ENCODE measurements around the gene PTPRM.

- no peak for TF ChIP-seq POLR2A (IDR thresholded peaks at IDR 0.05; ENCODE audit: low read depth, low read length)
- TF ChIP-seq POLR2AphosphoS5 (IDR thresholded peaks at IDR 0.05; ENCODE audit: low read depth, low read length): no peak
These were observed 373.3 kb downstream of the PTPRM start for GRCh38 chr18:7940379-7940778.

Data from GM12891 (cell line).